Renal cortex interstitium (tissue), 11 donors: ENCODE data around the gene TRIM45. TPM values are rescaled to one million over a fixed set of nuclear protein-coding genes. Genes with fewer than 3 reads are reported as not detected.
"Not testable (repeated sequence)": the region's sequence is repeated elsewhere in the genome, so short reads cannot be mapped to it uniquely, and the experiment has no call there.

Experiments used
- DNase-seq, 11 donors: peaks; one replicate each; pipeline ENCODE4 v3.0.0-alpha.2; 2013; ENCODE audit warnings: low read depth in 9 of 11, low spot score in 4 of 11; ENCODE audit errors: extremely low read depth in 1 of 11
- polyA plus RNA-seq, 3 donors: library from polyadenylated mRNA; unstranded; fragments of 120-200 nt; gene quantifications; one replicate each; pipeline ENCODE4 v1.2.1, GENCODE V29; 2013; ENCODE audit not compliant: insufficient read length in 3 of 3

The TRIM45 gene
- polyA plus RNA-seq, 3 donors = 20.4 to 30.3 (median 22.3) TPM

DNA sequence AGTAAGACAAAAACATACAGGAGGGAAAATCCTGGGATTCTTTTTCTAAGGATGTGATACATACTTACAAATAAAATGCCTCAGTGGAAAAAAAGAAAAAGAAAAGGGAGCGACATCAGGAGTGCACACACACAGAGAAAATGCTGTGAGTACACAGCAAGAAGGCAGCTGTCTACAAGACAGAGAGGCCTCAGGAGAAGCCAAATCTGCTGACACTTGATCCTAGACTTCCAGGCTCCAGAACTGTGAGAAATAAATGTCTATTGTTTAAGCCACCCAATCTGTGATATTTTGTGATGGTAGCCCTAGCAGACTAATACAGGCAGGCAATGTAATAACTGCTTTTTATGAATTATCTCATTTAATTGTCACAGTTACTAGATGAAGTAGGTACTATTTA, 17.0 kb upstream of the TRIM45 start:
- DNase-seq = no peak

- no peak for DNase-seq
These were observed 16.6 kb upstream of the TRIM45 start for GRCh38 chr1:117138106-117138505.

DNA sequence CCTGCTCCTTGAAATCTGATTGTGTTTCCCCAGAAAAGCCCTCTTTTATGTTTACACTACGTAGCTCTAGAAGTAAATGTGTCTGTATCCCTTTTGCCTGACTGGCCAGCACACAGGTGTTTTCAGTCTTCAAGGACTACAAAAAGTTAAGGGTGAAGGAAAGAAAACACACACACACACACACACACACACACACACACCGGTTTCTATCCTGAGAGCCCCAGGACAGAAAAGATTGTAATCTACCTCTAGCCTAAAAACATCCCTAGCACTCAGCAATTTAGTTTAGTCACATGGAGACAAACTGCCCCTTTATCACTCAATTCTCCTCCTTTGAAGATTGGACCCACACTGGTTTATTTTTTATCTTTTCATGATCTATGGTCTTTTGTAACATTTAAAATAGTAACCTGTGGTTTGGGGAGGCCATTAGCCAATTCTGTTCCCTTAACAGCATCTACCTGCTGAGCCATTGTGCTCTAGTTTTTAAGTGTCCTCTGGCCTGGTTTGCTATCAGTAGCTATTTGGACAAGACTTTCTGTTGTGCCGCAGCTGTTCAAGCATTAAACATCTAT, 15.8 kb upstream of the TRIM45 start:
- DNase-seq = no peak

DNA sequence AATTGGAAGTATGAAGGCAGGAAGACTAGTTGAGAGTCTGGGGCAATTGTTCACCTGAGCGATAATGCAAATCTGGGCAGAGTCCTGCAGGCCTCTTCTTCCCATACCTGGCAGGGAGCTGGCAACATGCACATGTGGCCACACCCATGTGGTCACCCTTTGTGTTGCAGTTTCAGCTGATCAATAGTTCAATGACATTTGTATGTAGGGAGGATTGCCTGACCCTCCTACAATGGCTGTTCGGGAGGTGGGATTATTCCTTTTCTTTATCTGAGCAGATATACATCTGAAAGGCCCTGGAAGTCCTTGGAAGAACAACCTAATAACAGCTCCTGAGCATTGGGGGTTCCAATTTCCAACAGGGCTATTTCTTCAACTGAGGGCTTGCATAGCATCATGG, 15.2 kb upstream of the TRIM45 start:
- no peak for DNase-seq

GRCh38 chr1:117135329-117135728, 13.8 kb upstream of the TRIM45 start:
- DNase-seq = no peak

GRCh38 chr1:117130526-117130925, 9.0 kb upstream of the TRIM45 start:
- no peak for DNase-seq

DNA sequence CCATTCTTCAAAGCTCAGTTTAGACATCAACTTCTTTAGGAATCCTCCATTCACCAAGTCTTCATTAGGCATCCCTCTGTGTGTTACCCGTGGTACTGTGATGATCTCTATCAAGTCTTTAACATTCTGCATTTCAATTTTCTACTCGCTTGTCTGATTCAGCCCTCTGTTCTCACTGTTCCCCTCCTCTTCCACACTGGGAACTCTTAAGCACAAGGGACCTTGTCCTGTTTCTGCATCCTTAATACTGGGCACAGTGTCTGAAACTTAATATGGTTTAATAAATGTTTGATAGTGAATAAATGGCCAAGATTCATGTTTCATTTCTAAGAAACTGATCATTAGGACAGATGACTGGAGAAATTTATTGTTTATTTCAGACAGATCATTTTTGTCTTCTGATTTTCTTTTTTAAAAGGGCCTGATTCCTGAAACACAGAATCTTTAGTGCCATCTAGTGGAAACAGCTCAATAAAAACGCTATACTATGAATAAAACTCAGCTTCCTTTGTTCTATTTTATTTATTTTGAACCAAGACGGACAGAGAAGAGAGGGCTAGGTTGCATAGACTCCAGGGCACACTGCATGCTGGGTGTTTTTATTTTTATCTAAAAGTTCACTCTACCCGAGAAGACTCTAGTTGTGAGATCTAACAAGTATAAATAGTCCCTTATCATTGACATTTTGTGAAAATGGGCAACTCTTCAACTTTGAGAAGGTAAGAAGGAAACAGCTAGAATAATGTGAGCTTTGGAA, 7.0 kb upstream of the TRIM45 start:
- peak in 6 of 11 donors; percentile 16 to 43 (median 30) for DNase-seq

DNA sequence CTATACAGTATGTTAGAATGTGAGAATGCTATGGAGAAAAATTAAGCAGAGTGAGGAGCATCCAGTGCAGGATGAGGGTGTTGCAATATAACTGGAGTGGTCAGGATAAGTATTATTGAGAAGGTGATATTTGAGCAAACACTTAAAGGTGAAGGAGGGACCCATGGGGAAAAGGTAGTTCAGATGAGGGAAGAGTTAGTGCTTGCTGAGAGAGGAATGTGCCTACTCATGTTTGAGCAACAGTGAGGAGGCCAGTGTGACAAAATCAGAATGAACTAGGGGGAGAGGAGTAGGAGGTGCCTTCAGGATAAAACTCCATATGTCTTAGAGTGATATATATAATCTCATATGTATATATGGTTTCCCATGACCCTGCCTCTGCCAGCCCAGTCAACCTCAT, 6.2 kb upstream of the TRIM45 start:
- no peak for DNase-seq

DNA sequence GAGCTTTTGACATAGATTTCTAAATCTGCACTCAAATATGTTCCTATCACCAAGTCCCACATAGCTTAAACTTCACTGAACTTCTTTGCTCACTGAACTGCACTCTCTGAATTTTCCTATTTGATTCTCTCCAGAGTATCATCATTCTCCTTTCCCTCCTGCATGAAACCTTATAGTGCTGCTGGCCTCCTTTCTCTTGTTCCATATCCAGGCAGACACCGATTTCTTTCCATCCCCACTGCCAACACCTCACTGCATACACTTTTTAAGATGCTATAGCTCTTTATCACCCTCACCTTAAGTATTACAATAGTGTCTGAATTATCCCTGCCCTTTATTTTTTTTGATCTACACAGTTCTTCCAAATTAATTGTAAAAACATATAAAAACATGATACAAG, 3.1 kb upstream of the TRIM45 start:
- no peak for DNase-seq

DNA sequence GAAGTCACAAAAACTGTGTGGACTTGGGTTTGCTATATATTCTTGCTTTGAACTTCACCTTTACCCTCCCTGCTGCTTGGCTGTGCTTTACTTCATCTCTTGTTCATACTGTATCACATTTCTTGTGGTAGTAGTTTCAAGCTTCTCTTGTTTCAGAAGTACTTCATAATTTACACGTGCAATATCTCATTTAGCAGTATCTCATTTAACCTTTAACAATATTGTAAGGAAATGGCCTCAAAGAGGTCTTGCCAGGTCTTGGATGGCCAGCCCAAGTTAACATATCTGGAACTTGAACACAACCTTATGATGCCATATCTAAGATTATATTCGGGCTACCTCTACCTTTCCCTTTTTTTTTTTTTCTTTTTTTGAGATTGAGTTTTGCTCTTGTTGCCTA, 1.7 kb upstream of the TRIM45 start:
- no peak for DNase-seq

- DNase-seq = no peak
These were observed 929 bp upstream of the TRIM45 start for GRCh38 chr1:117122330-117123025.

- DNase-seq = peak in 8 of 11 donors; percentile 9 to 57 (median 42)
These were observed 568 bp downstream of the TRIM45 start for GRCh38 chr1:117120774-117121588.

DNA sequence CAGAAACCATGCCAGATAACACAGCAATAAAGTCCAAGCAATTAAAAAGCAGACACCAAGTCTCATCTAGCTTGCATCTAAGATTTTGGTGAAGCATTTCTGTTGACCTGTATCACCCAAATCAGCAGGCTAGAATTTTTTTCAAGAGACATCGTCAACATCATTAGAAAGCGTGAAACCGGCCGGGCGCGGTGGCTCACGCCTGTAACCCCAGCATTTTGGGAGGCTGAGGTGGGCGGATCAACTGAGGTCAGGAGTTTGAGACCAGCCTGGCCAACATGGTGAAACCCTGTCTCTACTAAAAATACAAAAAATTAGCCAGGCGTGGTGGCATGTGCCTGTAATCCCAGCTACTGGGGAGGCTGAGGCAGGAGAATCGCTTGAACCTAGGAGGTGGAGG, 2.4 kb downstream of the TRIM45 start:
- not testable (repeated sequence) for DNase-seq

- no peak for DNase-seq
These were observed 3.4 kb downstream of the TRIM45 start for GRCh38 chr1:117118137-117118536.

DNA sequence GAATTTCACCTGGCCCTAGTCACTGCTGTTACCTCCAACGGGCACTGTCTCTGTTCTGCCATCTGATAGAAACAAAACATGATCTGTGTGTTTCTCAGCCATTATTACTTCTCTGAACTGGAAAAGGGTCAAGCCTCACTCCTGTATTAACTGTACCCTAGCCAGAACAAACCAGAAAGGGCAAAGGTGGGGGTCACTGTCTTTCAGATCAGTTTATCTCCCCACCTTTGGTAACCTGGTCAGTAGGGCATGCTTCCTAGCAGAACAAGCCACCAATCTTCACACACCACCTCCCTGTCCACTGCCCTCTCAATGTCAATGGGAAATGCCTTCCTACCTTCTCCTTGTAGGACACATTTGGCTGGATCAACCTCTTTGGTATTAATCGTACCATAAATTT, 3.9 kb downstream of the TRIM45 start:
- DNase-seq = no peak

GRCh38 chr1:117116784-117117130, 4.8 kb downstream of the TRIM45 start:
- no peak for DNase-seq

GRCh38 chr1:117116090-117116783, 5.3 kb downstream of the TRIM45 start:
- no peak for DNase-seq

DNA sequence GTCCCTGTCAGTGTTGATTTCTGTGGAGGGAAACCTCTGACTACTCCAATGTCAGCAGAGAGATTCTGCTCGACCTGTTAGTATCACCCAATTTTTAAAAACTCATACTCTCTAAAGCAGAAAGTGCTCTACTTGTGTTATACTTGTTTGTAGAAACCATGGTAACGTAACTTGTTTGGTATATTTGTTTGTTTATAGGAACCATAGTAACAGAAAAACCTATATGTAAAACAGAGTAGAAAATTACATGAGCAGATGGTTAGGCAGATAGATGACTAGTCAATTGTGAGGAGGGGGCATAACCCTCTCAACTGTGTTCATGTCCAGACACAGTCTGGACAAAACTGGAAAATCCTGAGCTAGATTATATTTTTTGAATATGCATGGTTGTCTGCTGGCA, 6.7 kb downstream of the TRIM45 start:
- no peak for DNase-seq

DNA sequence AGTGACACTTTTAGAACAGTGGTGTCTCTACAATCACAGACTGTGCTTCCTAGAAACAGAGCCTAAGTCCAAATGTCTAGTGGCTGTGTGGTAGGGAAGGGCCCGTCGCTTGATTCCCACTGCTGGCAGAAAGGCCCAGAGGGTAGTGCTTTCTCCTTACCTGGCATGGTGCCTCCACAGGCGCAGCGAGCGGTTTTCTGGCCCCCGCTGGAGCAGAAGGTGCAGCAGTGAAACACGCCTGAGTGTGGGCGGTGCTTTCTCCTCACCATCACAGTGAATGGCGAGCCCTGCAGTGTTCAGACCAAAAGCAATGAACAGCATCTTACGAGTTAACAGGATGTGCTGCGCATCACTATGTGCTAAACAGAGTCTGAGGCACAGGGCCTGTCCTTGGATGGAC, 8.3 kb downstream of the TRIM45 start:
- DNase-seq = no peak
